Measurements from ENCODE around the gene STK33.

Gene STK33

GRCh38 chr11:8390851-8391612, 203.0 kb downstream of the STK33 start:
- TF ChIP-seq EGR1 (IDR thresholded peaks at IDR 0.05): no peak
- TF ChIP-seq NFIC (IDR thresholded peaks at IDR 0.05): no peak
- no peak for TF ChIP-seq MAX (IDR thresholded peaks at IDR 0.05)
- no peak for TF ChIP-seq CREB1 (IDR thresholded peaks at IDR 0.05; ENCODE audit: low read depth)
- no peak for TF ChIP-seq REST (IDR thresholded peaks at IDR 0.05; ENCODE audit: low read depth)
- no peak for TF ChIP-seq RAD21 (IDR thresholded peaks at IDR 0.05; ENCODE audit: low read depth)
- TF ChIP-seq FOXM1 (IDR thresholded peaks at IDR 0.05; ENCODE audit: borderline replicate concordance, low read depth): no peak
- no peak for TF ChIP-seq CEBPB (IDR thresholded peaks at IDR 0.05)
- no peak for TF ChIP-seq TCF12 (IDR thresholded peaks at IDR 0.05; ENCODE audit: low read depth)
- TF ChIP-seq YY1 (IDR thresholded peaks at IDR 0.05; ENCODE audit: low read depth): no peak

- TF ChIP-seq RAD21 (IDR thresholded peaks at IDR 0.05; ENCODE audit: low read depth): no peak
- no peak for TF ChIP-seq TCF12 (IDR thresholded peaks at IDR 0.05; ENCODE audit: low read depth)
- TF ChIP-seq EGR1 (IDR thresholded peaks at IDR 0.05): no peak
Observed at GRCh38 chr11:8389029-8389996, 204.7 kb downstream of the STK33 start.

- TF ChIP-seq CREB1 (IDR thresholded peaks at IDR 0.05; ENCODE audit: low read depth) (no peak), REST (IDR thresholded peaks at IDR 0.05; ENCODE audit: low read depth) (no peak), YY1 (IDR thresholded peaks at IDR 0.05; ENCODE audit: low read depth) (no peak), RAD21 (IDR thresholded peaks at IDR 0.05; ENCODE audit: low read depth) (no peak), ZBTB7A (IDR thresholded peaks at IDR 0.05; ENCODE audit: low read depth) (no peak), CEBPB (IDR thresholded peaks at IDR 0.05) (no peak), MAX (IDR thresholded peaks at IDR 0.05) (no peak), TCF12 (IDR thresholded peaks at IDR 0.05; ENCODE audit: low read depth) (no peak), TAF1 (IDR thresholded peaks at IDR 0.05; ENCODE audit: low read depth) (no peak), EP300 (IDR thresholded peaks at IDR 0.05; ENCODE audit: borderline replicate concordance) (no peak), EGR1 (IDR thresholded peaks at IDR 0.05) (no peak), TEAD4 (IDR thresholded peaks at IDR 0.05) (no peak), NFIC (IDR thresholded peaks at IDR 0.05) (no peak), FOXM1 (IDR thresholded peaks at IDR 0.05; ENCODE audit: borderline replicate concordance, low read depth) (no peak), USF1 (IDR thresholded peaks at IDR 0.05) (no peak)
Observed at GRCh38 chr11:8387693-8388092, 206.3 kb downstream of the STK33 start.

- TF ChIP-seq CEBPB (IDR thresholded peaks at IDR 0.05): no peak
- TF ChIP-seq FOXM1 (IDR thresholded peaks at IDR 0.05; ENCODE audit: borderline replicate concordance, low read depth): no peak
- TF ChIP-seq EGR1 (IDR thresholded peaks at IDR 0.05): no peak
- TF ChIP-seq NFIC (IDR thresholded peaks at IDR 0.05): no peak
- no peak for TF ChIP-seq ZBTB7A (IDR thresholded peaks at IDR 0.05; ENCODE audit: low read depth)
- no peak for TF ChIP-seq RAD21 (IDR thresholded peaks at IDR 0.05; ENCODE audit: low read depth)
- no peak for TF ChIP-seq TAF1 (IDR thresholded peaks at IDR 0.05; ENCODE audit: low read depth)
- no peak for TF ChIP-seq EP300 (IDR thresholded peaks at IDR 0.05; ENCODE audit: borderline replicate concordance)
- TF ChIP-seq TEAD4 (IDR thresholded peaks at IDR 0.05): no peak
- no peak for TF ChIP-seq TCF12 (IDR thresholded peaks at IDR 0.05; ENCODE audit: low read depth)
- TF ChIP-seq CREB1 (IDR thresholded peaks at IDR 0.05; ENCODE audit: low read depth): no peak
- TF ChIP-seq MAX (IDR thresholded peaks at IDR 0.05): no peak
- no peak for TF ChIP-seq USF1 (IDR thresholded peaks at IDR 0.05)
- TF ChIP-seq YY1 (IDR thresholded peaks at IDR 0.05; ENCODE audit: low read depth): no peak
- TF ChIP-seq REST (IDR thresholded peaks at IDR 0.05; ENCODE audit: low read depth): no peak
Observed at GRCh38 chr11:8387141-8387540, 206.9 kb downstream of the STK33 start.

Data from Ishikawa (cell line).